H9 (cell line): ENCODE measurements around the gene PARD6B. TPM values are rescaled to one million over a fixed set of nuclear protein-coding genes. Genes with fewer than 3 reads are reported as not detected.

Experiments
- DNase-seq: peaks from one replicate; pipeline ENCODE4 v3.0.0-alpha.2; 2017
- H2AFZ ChIP-seq: one replicate; pipeline ENCODE4 v1.6.1; 2013; ENCODE audit warnings: mild to moderate bottlenecking, low read length, control low read depth, moderate library complexity
- H2AK5ac ChIP-seq: 2 replicates; pipeline ENCODE4 v1.6.1; 2013; ENCODE audit warnings: low read length, control low read depth, mixed read lengths; ENCODE audit not compliant: insufficient read length
- H2BK120ac ChIP-seq: one replicate; pipeline ENCODE4 v1.6.1; 2013; ENCODE audit warnings: low read depth, mild to moderate bottlenecking, low read length, control low read depth, inconsistent platforms; ENCODE audit not compliant: poor library complexity, severe bottlenecking
- H2BK12ac ChIP-seq: 2 replicates; pipeline ENCODE4 v1.6.1; 2013; ENCODE audit warnings: low read length, control low read depth, mixed read lengths, low read depth; ENCODE audit not compliant: insufficient read length
- H2BK15ac ChIP-seq: 2 replicates; pipeline ENCODE4 v1.6.1; 2013; ENCODE audit warnings: low read depth, low read length, control low read depth
- H2BK20ac ChIP-seq: one replicate; pipeline ENCODE4 v1.6.1; 2013; ENCODE audit warnings: low read depth, mild to moderate bottlenecking, low read length, control low read depth, inconsistent platforms; ENCODE audit not compliant: poor library complexity, severe bottlenecking
- H2BK5ac ChIP-seq: 2 replicates; pipeline ENCODE4 v1.6.1; 2013; ENCODE audit warnings: low read length, control low read depth, mixed read lengths; ENCODE audit not compliant: insufficient read length
- H3K14ac ChIP-seq: 2 replicates; pipeline ENCODE4 v1.6.1; 2013; ENCODE audit warnings: low read length, control low read depth; ENCODE audit not compliant: insufficient read depth
- H3K18ac ChIP-seq: 2 replicates; pipeline ENCODE4 v1.6.1; 2013; ENCODE audit warnings: low read depth, mild to moderate bottlenecking, mixed read lengths, low read length, control low read depth; ENCODE audit not compliant: insufficient read length
- H3K23ac ChIP-seq: 2 replicates; pipeline ENCODE4 v1.6.1; 2013; ENCODE audit warnings: low read length, control low read depth, mixed read lengths, low read depth; ENCODE audit not compliant: insufficient read length
- H3K23me2 ChIP-seq: 2 replicates; pipeline ENCODE4 v1.6.1; 2013; ENCODE audit warnings: low read depth, mild to moderate bottlenecking, mixed read lengths, low read length, control low read depth; ENCODE audit not compliant: insufficient read length, poor library complexity, severe bottlenecking
- H3K27ac ChIP-seq: 2 replicates; pipeline ENCODE4 v1.5.1; 2013; ENCODE audit warnings: low read length, control low read depth, mixed read lengths, low read depth; ENCODE audit not compliant: insufficient read length
- H3K27me3 ChIP-seq: 2 replicates; pipeline ENCODE4 v1.6.1; 2013; ENCODE audit warnings: low read length, control low read depth, inconsistent platforms; ENCODE audit not compliant: insufficient read depth
- H3K4ac ChIP-seq: 2 replicates; pipeline ENCODE4 v1.6.1; 2013; ENCODE audit warnings: low read depth, mild to moderate bottlenecking, control low read depth, inconsistent platforms, low read length, moderate library complexity
- H3K4me1 ChIP-seq: 2 replicates; pipeline ENCODE4 v1.6.1; 2013; ENCODE audit warnings: low read length, control low read depth, inconsistent platforms; ENCODE audit not compliant: insufficient read depth
- H3K4me2 ChIP-seq: 2 replicates; pipeline ENCODE4 v1.6.1; 2013; ENCODE audit warnings: low read length, control low read depth, mixed read lengths; ENCODE audit not compliant: insufficient read length, insufficient read depth
- H3K56ac ChIP-seq: 2 replicates; pipeline ENCODE4 v1.6.1; 2013; ENCODE audit warnings: low read depth, mild to moderate bottlenecking, mixed read lengths, low read length, control low read depth; ENCODE audit not compliant: insufficient read length
- H3K79me1 ChIP-seq: 2 replicates; pipeline ENCODE4 v1.6.1; 2013; ENCODE audit warnings: low read depth, mild to moderate bottlenecking, moderate library complexity, low read length, control low read depth, inconsistent platforms; ENCODE audit not compliant: insufficient read depth, poor library complexity, severe bottlenecking
- H3K79me2 ChIP-seq: 2 replicates; pipeline ENCODE4 v1.6.1; 2013; ENCODE audit warnings: low read length, control low read depth, inconsistent platforms; ENCODE audit not compliant: insufficient read depth
- H3K9ac ChIP-seq: 2 replicates; pipeline ENCODE4 v1.6.1; 2013; ENCODE audit warnings: low read length, control low read depth, mixed read lengths; ENCODE audit not compliant: insufficient read length; ENCODE audit errors: extremely low read depth
- H3K9me3 ChIP-seq: one replicate; pipeline ENCODE4 v1.6.1; 2013; ENCODE audit warnings: low read depth, low read length, inconsistent platforms; ENCODE audit not compliant: control insufficient read depth
- H3T11ph ChIP-seq: one replicate; pipeline ENCODE4 v1.6.1; 2013; ENCODE audit warnings: mild to moderate bottlenecking, low read length, control low read depth, inconsistent platforms
- H4K20me1 ChIP-seq: one replicate; pipeline ENCODE4 v1.6.1; 2013; ENCODE audit not compliant: control insufficient read depth, insufficient read length, insufficient read depth
- H4K5ac ChIP-seq: 2 replicates; pipeline ENCODE4 v1.6.1; 2013; ENCODE audit warnings: low read depth, mild to moderate bottlenecking, mixed read lengths, low read length, control low read depth; ENCODE audit not compliant: insufficient read length
- H4K8ac ChIP-seq: replicated peaks from 2 replicates; pipeline ENCODE4 v1.6.1; 2013; ENCODE audit warnings: low read length, control low read depth, mixed read lengths, low read depth; ENCODE audit not compliant: insufficient read length
- H4K91ac ChIP-seq: 2 replicates; pipeline ENCODE4 v1.6.1; 2013; ENCODE audit warnings: low read depth, mild to moderate bottlenecking, moderate library complexity, mixed read lengths, low read length, control low read depth; ENCODE audit not compliant: insufficient read length
- H3K27ac Mint-ChIP-seq, 3 experiments: 2 replicates in 2 of 3; 3 replicates in 1 of 3; pipeline ENCODE4 v1.8.0; 2020 to 2021; ENCODE audit warnings: mixed read lengths in 3 of 3, mild to moderate bottlenecking in 1 of 3, moderate library complexity in 1 of 3
- H3K27me3 Mint-ChIP-seq: 2 replicates; pipeline ENCODE4 v1.8.0; 2021; ENCODE audit warnings: low read depth, mild to moderate bottlenecking, moderate library complexity, mixed read lengths
- H3K36me3 Mint-ChIP-seq, 3 experiments: 2 replicates in 2 of 3; 3 replicates in 1 of 3; pipeline ENCODE4 v1.8.0; 2020 to 2021; ENCODE audit warnings: low read depth in 3 of 3, mixed read lengths in 3 of 3; ENCODE audit not compliant: insufficient read depth in 1 of 3
- H3K4me1 Mint-ChIP-seq, 2 experiments: 2 replicates each; pipeline ENCODE4 v1.8.0; 2020; ENCODE audit warnings: mixed read lengths in 2 of 2
- H3K4me3 Mint-ChIP-seq, 2 experiments: 2 replicates in 1 of 2; 3 replicates in 1 of 2; pipeline ENCODE4 v1.8.0; 2020 to 2021; ENCODE audit warnings: mild to moderate bottlenecking in 2 of 2, mixed read lengths in 2 of 2, moderate library complexity in 1 of 2
- H3K9me3 Mint-ChIP-seq, 2 experiments: 2 replicates in 1 of 2; 3 replicates in 1 of 2; pipeline ENCODE4 v1.8.0; 2020; ENCODE audit warnings: mild to moderate bottlenecking in 2 of 2, mixed read lengths in 2 of 2, moderate library complexity in 1 of 2
- CTCF ChIP-seq: fragments of 200-600 bp; sonication (generic); conservative IDR thresholded peaks from 3 replicates; pipeline ENCODE4 v1.8.0; 2021; ENCODE audit warnings: antibody characterized with exemption, mild to moderate bottlenecking
- total RNA-seq: library from RNA; stranded (reverse); gene quantifications from 2 replicates; pipeline ENCODE4 v1.2.1, GENCODE V29; 2021

The PARD6B gene
- total RNA-seq, 1 experiment from 2014 or later, result 27.4 TPM

GRCh38 chr20:50735813-50736212 lies 4.4 kb downstream of the PARD6B start:
- no peak overlapping the region for H2BK12ac ChIP-seq
- no peak overlapping the region for H2BK120ac ChIP-seq
- peaks cover 14% of the 10 kb centered on the region; the same call in 1 of the 2 replicates for H3K79me2 ChIP-seq
- Mint-ChIP-seq H3K4me1 (peaks cover 49 to 57% of the 10 kb centered on the region in 2 experiments), H3K4me3 (no peak overlapping the region), H3K27me3 (no peaks in the 10 kb centered on the region; the same call in 1 of the 2 replicates), H3K9me3 (no peaks in the 10 kb centered on the region), H3K27ac (peak overlapping the region; percentile 56 to 86 (median 62); a peak in 4 of 7 replicates), H3K36me3 (peaks cover 2 to 38% (median 34%) of the 10 kb centered on the region in 3 experiments)
- H3K9ac ChIP-seq, result no peak overlapping the region
- H3K23ac ChIP-seq, result no peak overlapping the region
- H3K23me2 ChIP-seq, result peaks cover 3% of the 10 kb centered on the region
- H4K8ac ChIP-seq, result no peak overlapping the region
- peaks cover 6% of the 10 kb centered on the region for H3K4me1 ChIP-seq
- H3K27ac ChIP-seq, result no peak overlapping the region
- H3K4ac ChIP-seq, result no peak overlapping the region
- no peak overlapping the region for H3K56ac ChIP-seq
- no peak overlapping the region for H2BK15ac ChIP-seq
- no peak for DNase-seq
- no peak overlapping the region for H3K4me2 ChIP-seq
- no peaks in the 10 kb centered on the region for H3K27me3 ChIP-seq
- no peak overlapping the region for H2BK5ac ChIP-seq
- H2AK5ac ChIP-seq, result no peak overlapping the region
- H4K91ac ChIP-seq, result no peak overlapping the region
- no peak overlapping the region for H4K5ac ChIP-seq
- H3K14ac ChIP-seq, result no peak overlapping the region
- no peak overlapping the region for H2BK20ac ChIP-seq
- no peak overlapping the region for H3K18ac ChIP-seq
- H3T11ph ChIP-seq, result no peak overlapping the region
- H3K79me1 ChIP-seq, result no peaks in the 10 kb centered on the region
- no peak for TF ChIP-seq CTCF
- H2AFZ ChIP-seq, result no peak overlapping the region
- no peaks in the 10 kb centered on the region for H4K20me1 ChIP-seq
- H3K9me3 ChIP-seq, result no peaks in the 10 kb centered on the region
